ENCODE results near the gene TRPC4. TPM values are rescaled to one million over a fixed set of nuclear protein-coding genes. Genes with fewer than 3 reads are reported as not detected.

Gene TRPC4
- polyA plus RNA-seq, 2 of the 4 experiments (the other 2 are of a cell fraction) = 0.04 to 0.05 TPM

GRCh38 chr13:37735293-37735692, 134.3 kb downstream of the TRPC4 start:
- ATAC-seq = no peak
- POLR2A ChIA-PET = no interaction called here

GRCh38 chr13:37729876-37730275, 139.7 kb downstream of the TRPC4 start:
- POLR2A ChIA-PET = no interaction called here
- no peak overlapping the region for H3K27ac ChIP-seq
- TF ChIP-seq ELK1 (IDR thresholded peaks at IDR 0.05; ENCODE audit: low read depth, low read length) (no peak), FOSL2 (IDR thresholded peaks at IDR 0.05) (no peak), FOSL2 (CRISPR knock-in tag; IDR thresholded peaks at IDR 0.05) (no peak), KDM5A (IDR thresholded peaks at IDR 0.05) (no peak), CEBPB (IDR thresholded peaks at IDR 0.05) (no peak), HOXB13 (CRISPR knock-in tag; IDR thresholded peaks at IDR 0.05; ENCODE audit: low read depth) (no peak), CHD2 (IDR thresholded peaks at IDR 0.05; ENCODE audit: low read length, partially characterized antibody) (no peak), MAZ (IDR thresholded peaks at IDR 0.05; ENCODE audit: borderline replicate concordance, low read depth, low read length) (no peak)
- 57% methylated on average over 4 of the region's 4 CpGs for WGBS (ENCODE audit: missing lambda C conversion rate)
- ATAC-seq (no peak), DNase-seq (ENCODE audit: low read depth in 1 of 2, low spot score in 1 of 2) (no peak), FAIRE-seq (no peak)
- CTCF ChIA-PET = no interaction called here
- H3K4me3 ChIP-seq = no peak overlapping the region
- H3K9me3 ChIP-seq = no peaks in the 10 kb centered on the region
- H3K4me1 ChIP-seq = no peaks in the 10 kb centered on the region
- no peak overlapping the region for H3K4me2 ChIP-seq

More at GRCh38 chr13:37735293-37735692, 134.3 kb downstream of the TRPC4 start:
- DNase-seq (ENCODE audit: low read depth in 1 of 2, low spot score in 1 of 2) (no peak), FAIRE-seq (no peak)
- CTCF ChIA-PET = interaction anchor here (0.5 kb wide), 1 partner anchor 1259 kb away, joined by 4 read pairs; no protein-coding TSS in a partner anchor
- H3K4me1 ChIP-seq = no peaks in the 10 kb centered on the region
- TF ChIP-seq PBX3 (IDR thresholded peaks at IDR 0.05) = no peak
- TF ChIP-seq TFCP2L1 (CRISPR knock-in tag; IDR thresholded peaks at IDR 0.05) = no peak
- TF ChIP-seq HOXA7 (CRISPR knock-in tag; IDR thresholded peaks at IDR 0.05) = no peak
- TF ChIP-seq CHD2 (IDR thresholded peaks at IDR 0.05; ENCODE audit: low read length, partially characterized antibody) = no peak
- TF ChIP-seq CBX8 (IDR thresholded peaks at IDR 0.05) = no peak
- TF ChIP-seq MAZ (IDR thresholded peaks at IDR 0.05; ENCODE audit: borderline replicate concordance, low read depth, low read length) = no peak
- TF ChIP-seq RAD21 (conservative IDR thresholded peaks at IDR 0.05 in 1 of 2, IDR thresholded peaks at IDR 0.05 in 1 of 2) = no peak
- TF ChIP-seq CTCF (IDR thresholded peaks at IDR 0.05) = no peak
- no peak for TF ChIP-seq TP53 (CRISPR knock-in tag; IDR thresholded peaks at IDR 0.05)
- no peak for TF ChIP-seq HES2 (IDR thresholded peaks at IDR 0.05)
- TF ChIP-seq POLR2AphosphoS2 (conservative IDR thresholded peaks at IDR 0.05; ENCODE audit: low read length) = no peak
- TF ChIP-seq JUN (IDR thresholded peaks at IDR 0.05) = no peak
- no peak for TF ChIP-seq MAX (IDR thresholded peaks at IDR 0.05)
- no peak for TF ChIP-seq FOSL2 (IDR thresholded peaks at IDR 0.05)
- no peak for TF ChIP-seq FOSL2 (CRISPR knock-in tag; IDR thresholded peaks at IDR 0.05)
- no peak for TF ChIP-seq ZFP36 (IDR thresholded peaks at IDR 0.05; ENCODE audit: borderline replicate concordance, partially characterized antibody)
- H3K4me2 ChIP-seq = no peak overlapping the region
- no peak overlapping the region for H3K27ac ChIP-seq
- WGBS (ENCODE audit: missing lambda C conversion rate) = 56% methylated on average over 4 of the region's 4 CpGs
- no peak overlapping the region for H3K4me3 ChIP-seq
- H3K9me3 ChIP-seq = no peaks in the 10 kb centered on the region

Measured in A549 (cell line).